Daoy (cell line): Measurements from ENCODE around the gene ADAM21. TPM values are rescaled to one million over a fixed set of nuclear protein-coding genes. Genes with fewer than 3 reads are reported as not detected.
"Not testable (repeated sequence)": the region's sequence is repeated elsewhere in the genome, so short reads cannot be mapped to it uniquely, and the experiment has no call there.

Experiments
- DNase-seq: peaks from one replicate; pipeline ENCODE4 v3.0.0-alpha.2; 2015; ENCODE audit warnings: low read depth
- total RNA-seq: library from RNA; depleted of rRNA; stranded (reverse); fragments of >200 nt; shearing (Covaris generic); gene quantifications from 2 replicates; pipeline ENCODE4 v1.2.3, GENCODE V29; 2014; rRNA removed

Gene ADAM21
- total RNA-seq, 1 experiment from 2014 or later = 0.40 TPM

- DNase-seq = not testable (repeated sequence)
Measured at GRCh38 chr14:70477356-70478105, 25.6 kb downstream of the ADAM21 start.

- no peak for DNase-seq
Measured at GRCh38 chr14:70489579-70490200, 37.7 kb downstream of the ADAM21 start.

- no peak for DNase-seq
Measured at GRCh38 chr14:70498191-70498590, 46.2 kb downstream of the ADAM21 start.

Other genes with a start within 250 kb of the ADAM21 start
- 107 and 134 TPM in 2 replicates for gene COX16, start 92.5 kb upstream of the ADAM21 start, total RNA-seq
- gene SYNJ2BP, start 35.1 kb upstream of the ADAM21 start, total RNA-seq = 27.2 and 36.0 TPM in 2 replicates
- gene ADAM20, start 82.8 kb downstream of the ADAM21 start, total RNA-seq = 0.18 and 0.34 TPM in 2 replicates
- 44.6 and 60.6 TPM in 2 replicates for gene MED6, start 148.5 kb downstream of the ADAM21 start, total RNA-seq
- 2.6 and 3.1 TPM in 2 replicates for gene TTC9, start 189.7 kb downstream of the ADAM21 start, total RNA-seq